K562 (cell line): ENCODE data around the gene PDE1A.

Source experiments
- CHAMP1 ChIP-seq: fragments of 450-650 bp; IDR thresholded peaks from 2 replicates; pipeline ENCODE4 v1.6.1; 2016; ENCODE audit warnings: mild to moderate bottlenecking
- KLF10 ChIP-seq: fragments of 250-450 bp; sonication (Bioruptor Pico); IDR thresholded peaks from 2 replicates; pipeline ENCODE4 v1.6.1; 2021; ENCODE audit warnings: matching md5 sums
- ZBTB7A ChIP-seq: IDR thresholded peaks from 2 replicates; pipeline ENCODE4 v1.6.1; 2011; ENCODE audit warnings: low read depth, mild to moderate bottlenecking, low read length, moderate library complexity, borderline replicate concordance; ENCODE audit not compliant: control insufficient read depth
- TF ChIP-seq, protein P1 (sequence below): fragments of 250-450 bp; sonication (Bioruptor Pico); IDR thresholded peaks from 2 replicates; pipeline ENCODE4 v1.4.0; 2020; ENCODE audit warnings: mild to moderate bottlenecking
- TF ChIP-seq, protein P2 (sequence below): fragments of 450-650 bp; formaldehyde crosslinking; IDR thresholded peaks from 2 replicates; pipeline ENCODE4 v1.4.0; 2020; ENCODE audit warnings: mild to moderate bottlenecking, mixed read lengths

DNA sequence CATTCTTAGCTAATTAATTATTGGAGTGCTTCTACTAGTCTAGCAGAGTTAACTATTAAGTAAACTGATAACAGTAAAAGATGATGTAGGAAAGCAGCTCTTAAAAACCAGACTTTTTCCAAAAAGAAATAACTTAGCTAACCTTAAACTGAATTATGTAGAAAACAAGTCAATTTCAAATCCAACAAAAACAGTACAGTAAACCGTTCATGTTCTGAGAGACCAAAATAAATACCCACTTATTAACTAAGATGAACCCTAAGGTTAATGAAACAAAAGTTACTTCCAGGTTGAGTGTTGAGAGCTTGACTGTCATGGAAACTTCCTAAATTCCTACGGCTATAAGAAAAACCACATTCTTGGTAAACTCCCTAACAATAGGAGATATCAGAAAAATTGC is 260.0 kb downstream of the PDE1A start:
- TF ChIP-seq KLF10 (CRISPR knock-in tag) (no peak), CHAMP1 (no peak), ZBTB7A (no peak)
- TF ChIP-seq, protein P1, sequence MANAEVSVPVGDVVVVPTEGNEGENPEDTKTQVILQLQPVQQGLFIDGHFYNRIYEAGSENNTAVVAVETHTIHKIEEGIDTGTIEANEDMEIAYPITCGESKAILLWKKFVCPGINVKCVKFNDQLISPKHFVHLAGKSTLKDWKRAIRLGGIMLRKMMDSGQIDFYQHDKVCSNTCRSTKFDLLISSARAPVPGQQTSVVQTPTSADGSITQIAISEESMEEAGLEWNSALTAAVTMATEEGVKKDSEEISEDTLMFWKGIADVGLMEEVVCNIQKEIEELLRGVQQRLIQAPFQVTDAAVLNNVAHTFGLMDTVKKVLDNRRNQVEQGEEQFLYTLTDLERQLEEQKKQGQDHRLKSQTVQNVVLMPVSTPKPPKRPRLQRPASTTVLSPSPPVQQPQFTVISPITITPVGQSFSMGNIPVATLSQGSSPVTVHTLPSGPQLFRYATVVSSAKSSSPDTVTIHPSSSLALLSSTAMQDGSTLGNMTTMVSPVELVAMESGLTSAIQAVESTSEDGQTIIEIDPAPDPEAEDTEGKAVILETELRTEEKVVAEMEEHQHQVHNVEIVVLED (CRISPR knock-in tag), result no peak
- TF ChIP-seq, protein P2, sequence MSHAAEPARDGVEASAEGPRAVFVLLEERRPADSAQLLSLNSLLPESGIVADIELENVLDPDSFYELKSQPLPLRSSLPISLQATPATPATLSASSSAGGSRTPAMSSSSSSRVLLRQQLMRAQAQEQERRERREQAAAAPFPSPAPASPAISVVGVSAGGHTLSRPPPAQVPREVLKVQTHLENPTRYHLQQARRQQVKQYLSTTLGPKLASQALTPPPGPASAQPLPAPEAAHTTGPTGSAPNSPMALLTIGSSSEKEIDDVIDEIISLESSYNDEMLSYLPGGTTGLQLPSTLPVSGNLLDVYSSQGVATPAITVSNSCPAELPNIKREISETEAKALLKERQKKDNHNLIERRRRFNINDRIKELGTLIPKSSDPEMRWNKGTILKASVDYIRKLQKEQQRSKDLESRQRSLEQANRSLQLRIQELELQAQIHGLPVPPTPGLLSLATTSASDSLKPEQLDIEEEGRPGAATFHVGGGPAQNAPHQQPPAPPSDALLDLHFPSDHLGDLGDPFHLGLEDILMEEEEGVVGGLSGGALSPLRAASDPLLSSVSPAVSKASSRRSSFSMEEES, result no peak
